SK-N-SH treated with all-trans-retinoic acid at 6 μM for 48 hours (cell line): ENCODE measurements around the gene PIGZ.

Experiments used
- ATAC-seq: fragments of 200-7000 bp; cut with Tn5 transposase; 3 replicates; pipeline ENCODE4 v1.9.1; 2020; ENCODE audit warnings: mild to moderate bottlenecking, moderate library complexity
- ARNTL ChIP-seq: fragments of 450-650 bp; formaldehyde crosslinking; IDR thresholded peaks from 2 replicates; pipeline ENCODE4 v1.5.0; 2020; ENCODE audit warnings: low read depth, mild to moderate bottlenecking, moderate library complexity, borderline replicate concordance
- BACH2 ChIP-seq: fragments of 250-450 bp; sonication (Bioruptor Pico); IDR thresholded peaks from 2 replicates; pipeline ENCODE4 v1.9.0; 2021; ENCODE audit warnings: mild to moderate bottlenecking, borderline replicate concordance
- CREB5 ChIP-seq: fragments of 250-450 bp; sonication (Bioruptor Pico); IDR thresholded peaks from 2 replicates; pipeline ENCODE4 v1.5.1; 2020; ENCODE audit warnings: low read depth, mild to moderate bottlenecking, moderate library complexity
- CSDC2 ChIP-seq: fragments of 250-450 bp; sonication (Bioruptor Pico); IDR thresholded peaks from 2 replicates; pipeline ENCODE4 v1.5.0; 2020; ENCODE audit warnings: mild to moderate bottlenecking, moderate library complexity
- CSRNP3 ChIP-seq: fragments of 250-450 bp; sonication (Bioruptor Pico); IDR thresholded peaks from 2 replicates; pipeline ENCODE4 v1.5.1; 2021; ENCODE audit warnings: mild to moderate bottlenecking, moderate library complexity
- ESRRG ChIP-seq: fragments of 250-450 bp; sonication (Bioruptor Pico); IDR thresholded peaks from 2 replicates; pipeline ENCODE4 v1.6.1; 2021; ENCODE audit warnings: mild to moderate bottlenecking
- ISL1 ChIP-seq: fragments of 250-450 bp; sonication (Bioruptor Pico); IDR thresholded peaks from 2 replicates; pipeline ENCODE4 v2.1.2; 2022; ENCODE audit warnings: mild to moderate bottlenecking, moderate library complexity
- OSR1 ChIP-seq: fragments of 250-450 bp; sonication (Bioruptor Pico); IDR thresholded peaks from 2 replicates; pipeline ENCODE4 v1.8.0; 2022; ENCODE audit warnings: moderate library complexity, mild to moderate bottlenecking, inconsistent platforms
- PATZ1 ChIP-seq: fragments of 250-450 bp; sonication (Bioruptor Pico); IDR thresholded peaks from 2 replicates; pipeline ENCODE4 v1.8.0; 2020; ENCODE audit warnings: mild to moderate bottlenecking, moderate library complexity, borderline replicate concordance
- POU6F1 ChIP-seq: fragments of 250-450 bp; sonication (Bioruptor Pico); IDR thresholded peaks from 2 replicates; pipeline ENCODE4 v1.8.0; 2021; ENCODE audit warnings: low read depth, mild to moderate bottlenecking, moderate library complexity, borderline replicate concordance
- PPARA ChIP-seq: fragments of 250-450 bp; sonication (Bioruptor Pico); IDR thresholded peaks from 2 replicates; pipeline ENCODE4 v1.5.0; 2020; ENCODE audit warnings: mild to moderate bottlenecking, borderline replicate concordance
- RARB ChIP-seq: fragments of 250-450 bp; sonication (Bioruptor Pico); IDR thresholded peaks from 2 replicates; pipeline ENCODE4 v1.8.0; 2021; ENCODE audit warnings: mild to moderate bottlenecking, moderate library complexity
- SNAI2 ChIP-seq: fragments of 250-450 bp; sonication (Bioruptor Pico); IDR thresholded peaks from 2 replicates; pipeline ENCODE4 v1.5.0; 2020; ENCODE audit warnings: mild to moderate bottlenecking, moderate library complexity
- TOX ChIP-seq: fragments of 250-450 bp; sonication (Bioruptor Pico); IDR thresholded peaks from 2 replicates; pipeline ENCODE4 v1.8.0; 2021; ENCODE audit warnings: mild to moderate bottlenecking, moderate library complexity, borderline replicate concordance
- TSHZ2 ChIP-seq: fragments of 250-450 bp; sonication (Bioruptor Pico); IDR thresholded peaks from 2 replicates; pipeline ENCODE4 v1.5.0; 2020; ENCODE audit warnings: mild to moderate bottlenecking, moderate library complexity
- ZC3H10 ChIP-seq: fragments of 250-450 bp; sonication (Bioruptor Pico); IDR thresholded peaks from 2 replicates; pipeline ENCODE4 v1.5.1; 2021; ENCODE audit warnings: mild to moderate bottlenecking, moderate library complexity
- ZFP3 ChIP-seq: fragments of 250-450 bp; sonication (Bioruptor Pico); IDR thresholded peaks from 2 replicates; pipeline ENCODE4 v1.5.0; 2020; ENCODE audit warnings: mild to moderate bottlenecking, moderate library complexity
- ZFP30 ChIP-seq: fragments of 450-650 bp; formaldehyde crosslinking; IDR thresholded peaks from 2 replicates; pipeline ENCODE4 v1.5.0; 2022; ENCODE audit warnings: mild to moderate bottlenecking, moderate library complexity
- ZNF565 ChIP-seq: fragments of 450-650 bp; formaldehyde crosslinking; conservative IDR thresholded peaks from 2 replicates; pipeline ENCODE4 v1.5.0; 2020; ENCODE audit warnings: low read depth, mild to moderate bottlenecking, moderate library complexity
- ZNF70 ChIP-seq: fragments of 450-650 bp; formaldehyde crosslinking; IDR thresholded peaks from 2 replicates; pipeline ENCODE4 v1.5.0; 2020; ENCODE audit warnings: mild to moderate bottlenecking, moderate library complexity
- ZNF8 ChIP-seq: fragments of 450-650 bp; formaldehyde crosslinking; IDR thresholded peaks from 2 replicates; pipeline ENCODE4 v1.5.0; 2020; ENCODE audit warnings: mild to moderate bottlenecking, moderate library complexity

Gene PIGZ

GRCh38 chr3:196994056-196994455 is 25.4 kb upstream of the PIGZ start:
- no peak for TF ChIP-seq ESRRG (CRISPR knock-in tag)
- no peak for TF ChIP-seq ZNF70 (CRISPR knock-in tag)
- TF ChIP-seq ZNF8 = no peak
- no peak for TF ChIP-seq TSHZ2 (CRISPR knock-in tag)
- no peak for TF ChIP-seq POU6F1 (CRISPR knock-in tag)
- TF ChIP-seq RARB (CRISPR knock-in tag) = no peak
- TF ChIP-seq ZFP30 = no peak
- TF ChIP-seq PPARA (CRISPR knock-in tag) = no peak
- no peak for TF ChIP-seq ZNF565 (CRISPR knock-in tag)
- no peak for TF ChIP-seq ZC3H10 (CRISPR knock-in tag)
- no peak for TF ChIP-seq ZFP3 (CRISPR knock-in tag)
- no peak for TF ChIP-seq TOX (CRISPR knock-in tag)
- no peak for TF ChIP-seq CSRNP3
- no peak for TF ChIP-seq ARNTL (CRISPR knock-in tag)
- no peak for TF ChIP-seq PATZ1 (CRISPR knock-in tag)
- no peak for TF ChIP-seq BACH2
- no peak for TF ChIP-seq CSDC2 (CRISPR knock-in tag)
- no peak for TF ChIP-seq ISL1 (CRISPR knock-in tag)
- TF ChIP-seq SNAI2 = no peak
- ATAC-seq = no peak

- no peak for ATAC-seq
- TF ChIP-seq CSDC2 (CRISPR knock-in tag) (no peak), OSR1 (CRISPR knock-in tag) (no peak), ZNF565 (CRISPR knock-in tag) (no peak), ZNF70 (CRISPR knock-in tag) (no peak), CSRNP3 (no peak), SNAI2 (no peak), PPARA (CRISPR knock-in tag) (no peak), ARNTL (CRISPR knock-in tag) (no peak), CREB5 (CRISPR knock-in tag) (no peak), BACH2 (no peak), ZFP30 (no peak), ZNF8 (no peak), RARB (CRISPR knock-in tag) (no peak)
Observed at GRCh38 chr3:196992461-196993065, 23.9 kb upstream of the PIGZ start.
